Mesendoderm (in vitro differentiated cells): ENCODE measurements around the gene HSPA12B.

Experiments
- DNase-seq: peaks from one replicate; pipeline ENCODE4 v3.0.0; 2013
- H2AK5ac ChIP-seq: 2 replicates; pipeline ENCODE4 v1.6.1; 2013; ENCODE audit warnings: low read length, inconsistent platforms
- H2BK120ac ChIP-seq: 2 replicates; pipeline ENCODE4 v1.6.1; 2013; ENCODE audit warnings: low read depth, mild to moderate bottlenecking, low read length, moderate library complexity, mixed read lengths
- H2BK15ac ChIP-seq: replicated peaks from 2 replicates; pipeline ENCODE4 v1.6.1; 2013; ENCODE audit warnings: low read depth, mild to moderate bottlenecking, moderate library complexity
- H2BK5ac ChIP-seq: 2 replicates; pipeline ENCODE4 v1.6.1; 2013; ENCODE audit warnings: low read length, inconsistent platforms
- H3K18ac ChIP-seq: 2 replicates; pipeline ENCODE4 v1.6.1; 2013; ENCODE audit warnings: mild to moderate bottlenecking, low read length, mixed read lengths
- H3K23ac ChIP-seq: one replicate; pipeline ENCODE4 v1.6.1; 2013; ENCODE audit warnings: low read length
- H3K27ac ChIP-seq: 2 replicates; pipeline ENCODE4 v1.5.1; 2013; ENCODE audit warnings: low read depth, mild to moderate bottlenecking, inconsistent platforms, low read length, moderate library complexity
- H3K27me3 ChIP-seq: 2 replicates; pipeline ENCODE4 v1.6.1; 2013; ENCODE audit warnings: low read length, control low read depth, mild to moderate bottlenecking, inconsistent platforms; ENCODE audit not compliant: insufficient read depth, poor library complexity
- H3K36me3 ChIP-seq: 2 replicates; pipeline ENCODE4 v1.6.1; 2013; ENCODE audit warnings: low read length, inconsistent platforms; ENCODE audit not compliant: control insufficient read depth, insufficient read depth
- H3K4ac ChIP-seq: one replicate; pipeline ENCODE4 v1.6.1; 2013; ENCODE audit warnings: low read depth, mild to moderate bottlenecking, low read length, moderate library complexity
- H3K4me1 ChIP-seq: 2 replicates; pipeline ENCODE4 v1.6.1; 2013; ENCODE audit warnings: low read depth, low read length, inconsistent platforms; ENCODE audit not compliant: control insufficient read depth
- H3K4me2 ChIP-seq: 2 replicates; pipeline ENCODE4 v1.6.1; 2013; ENCODE audit warnings: low read length
- H3K4me3 ChIP-seq: 2 replicates; pipeline ENCODE4 v1.5.1; 2013; ENCODE audit warnings: mild to moderate bottlenecking, low read length
- H3K56ac ChIP-seq: one replicate; pipeline ENCODE4 v1.6.1; 2013; ENCODE audit warnings: low read length
- H3K79me1 ChIP-seq: 2 replicates; pipeline ENCODE4 v1.6.1; 2013; ENCODE audit warnings: low read length, inconsistent platforms
- H3K79me2 ChIP-seq: 2 replicates; pipeline ENCODE4 v1.6.1; 2013; ENCODE audit warnings: mild to moderate bottlenecking, low read length; ENCODE audit not compliant: control insufficient read depth, insufficient read depth
- H3K9ac ChIP-seq: 2 replicates; pipeline ENCODE4 v1.6.1; 2013; ENCODE audit warnings: low read length, inconsistent platforms
- H4K5ac ChIP-seq: one replicate; pipeline ENCODE4 v1.6.1; 2013; ENCODE audit warnings: low read length
- H4K8ac ChIP-seq: one replicate; pipeline ENCODE4 v1.6.1; 2013; ENCODE audit warnings: low read depth, mild to moderate bottlenecking, control low read depth, low read length, moderate library complexity
- WGBS: extraction: QIAGEN DNeasy Blood & Tissue Kit; methylation state at CpG from one replicate; pipeline ENCODE4 v1.1.7; 2013; ENCODE audit warnings: low lambda C conversion rate, missing lambda C conversion rate; ENCODE audit not compliant: insufficient coverage; ENCODE audit errors: extremely low coverage; 5-methylcytosine and 5-hydroxymethylcytosine counted together

HSPA12B gene

DNA sequence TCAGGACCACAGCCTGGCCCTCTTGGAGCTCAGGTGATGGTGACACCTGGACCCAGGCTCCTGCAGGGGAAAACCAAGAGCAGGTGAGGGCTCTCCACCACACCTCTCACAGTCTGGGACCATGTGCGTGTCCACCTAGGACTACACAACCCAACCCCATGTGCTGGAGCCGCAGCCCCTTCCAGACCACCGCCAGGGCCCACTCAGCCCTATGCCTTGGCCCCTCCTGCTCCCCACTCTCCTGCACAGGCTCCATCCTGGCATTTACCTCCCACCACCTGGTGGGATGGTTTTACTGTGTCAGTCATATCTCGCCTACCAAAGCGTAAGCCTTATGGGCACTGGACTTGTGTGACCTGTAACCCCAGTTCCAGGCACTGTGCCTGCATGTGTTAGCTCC lies 37.6 kb upstream of the HSPA12B start:
- no peak overlapping the region for H3K27ac ChIP-seq
- H2BK15ac ChIP-seq, result no peak overlapping the region
- H3K4ac ChIP-seq, result no peak overlapping the region
- no peak overlapping the region for H3K18ac ChIP-seq
- H3K79me1 ChIP-seq, result no peaks in the 10 kb centered on the region
- no peak overlapping the region for H2BK5ac ChIP-seq
- H3K4me2 ChIP-seq, result no peak overlapping the region
- no peak overlapping the region for H2AK5ac ChIP-seq
- DNase-seq, result no peak
- H3K4me3 ChIP-seq, result no peak overlapping the region
- no peak overlapping the region for H4K8ac ChIP-seq
- H3K23ac ChIP-seq, result no peak overlapping the region
- H3K27me3 ChIP-seq, result no peaks in the 10 kb centered on the region
- H4K5ac ChIP-seq, result no peak overlapping the region
- no peak overlapping the region for H3K56ac ChIP-seq
- no peaks in the 10 kb centered on the region for H3K79me2 ChIP-seq
- H3K36me3 ChIP-seq, result no peaks in the 10 kb centered on the region
- no peak overlapping the region for H2BK120ac ChIP-seq
- no CpG with 5 or more reads among the region's 5 CpGs for WGBS
- no peaks in the 10 kb centered on the region for H3K4me1 ChIP-seq
- no peak overlapping the region for H3K9ac ChIP-seq

DNA sequence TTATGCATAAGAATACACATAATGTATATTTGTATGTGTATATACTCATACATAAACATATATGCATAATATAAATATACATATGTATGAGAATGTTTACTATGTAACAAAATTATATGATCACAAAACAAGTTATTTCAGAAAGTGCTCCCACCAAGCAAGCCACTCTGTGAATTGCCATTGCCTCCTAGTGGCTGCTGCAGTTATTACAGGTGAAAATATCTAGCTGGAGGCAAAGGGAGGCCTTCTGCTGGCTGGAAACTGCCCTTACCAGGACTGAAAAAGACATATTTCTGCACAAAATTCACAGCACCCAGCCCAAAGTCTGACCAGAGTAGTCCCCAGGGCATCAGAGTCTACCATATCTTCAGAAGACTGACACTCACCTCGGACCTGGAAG lies 36.3 kb upstream of the HSPA12B start:
- Histone ChIP-seq H3K79me2 (no peaks in the 10 kb centered on the region), H3K27ac (no peak overlapping the region), H3K18ac (no peak overlapping the region), H3K36me3 (no peaks in the 10 kb centered on the region), H3K4me1 (no peaks in the 10 kb centered on the region), H3K56ac (no peak overlapping the region), H4K5ac (no peak overlapping the region), H2BK15ac (no peak overlapping the region), H2BK120ac (no peak overlapping the region), H3K79me1 (no peaks in the 10 kb centered on the region), H3K9ac (no peak overlapping the region), H4K8ac (no peak overlapping the region), H2BK5ac (no peak overlapping the region), H3K27me3 (no peaks in the 10 kb centered on the region), H3K4ac (no peak overlapping the region), H3K4me3 (no peak overlapping the region), H2AK5ac (no peak overlapping the region), H3K4me2 (no peak overlapping the region), H3K23ac (no peak overlapping the region)
- no CpG with 5 or more reads among the region's 1 CpG for WGBS
- DNase-seq, result peak; percentile 40

DNA sequence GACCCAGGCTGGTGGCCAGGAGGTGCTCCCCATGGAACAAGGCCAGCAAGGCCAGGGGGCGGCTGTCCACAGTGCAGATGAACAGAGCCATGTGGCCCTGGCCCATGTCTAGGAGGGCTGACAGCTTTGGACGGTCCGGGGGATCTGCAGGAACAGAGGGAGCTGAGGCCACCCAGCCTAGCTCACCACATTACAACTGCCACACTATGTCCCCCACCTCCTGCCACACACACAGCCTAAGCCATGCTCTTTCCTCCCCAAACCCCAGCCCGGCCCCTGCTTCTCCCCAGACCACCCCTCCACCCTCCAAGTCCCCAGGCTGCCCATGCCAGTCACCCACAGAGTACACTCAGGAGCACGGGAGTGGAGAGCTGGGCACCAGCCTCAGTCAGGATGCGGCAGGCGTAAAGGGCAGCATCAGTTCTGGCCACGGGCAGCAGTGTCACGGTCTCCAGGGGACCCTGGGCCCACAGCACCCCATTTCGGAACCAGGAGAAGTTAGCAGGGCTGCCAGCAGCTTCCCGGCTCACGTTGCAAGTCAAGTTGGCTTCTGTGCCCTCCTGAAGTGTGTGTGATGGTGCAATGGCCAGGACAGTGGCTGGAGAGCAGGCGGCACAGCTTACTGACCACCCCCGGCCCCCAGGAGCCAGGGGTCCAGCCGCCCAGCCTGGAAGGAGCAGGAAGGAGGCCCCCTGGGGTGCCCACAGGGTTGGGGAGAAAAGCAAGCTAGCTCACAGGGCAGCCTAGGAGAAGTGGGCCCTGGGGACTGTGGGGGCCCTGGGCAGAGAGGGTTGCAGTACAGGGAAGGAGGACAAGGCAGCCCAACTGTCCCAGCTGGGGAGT lies 35.5 kb upstream of the HSPA12B start:
- H2BK120ac ChIP-seq, result no peak overlapping the region
- no peaks in the 10 kb centered on the region for H3K79me1 ChIP-seq
- H3K4ac ChIP-seq, result no peak overlapping the region
- no peak overlapping the region for H3K4me2 ChIP-seq
- no peaks in the 10 kb centered on the region for H3K27me3 ChIP-seq
- no peaks in the 10 kb centered on the region for H3K36me3 ChIP-seq
- H3K9ac ChIP-seq, result no peak overlapping the region
- no peak overlapping the region for H2BK15ac ChIP-seq
- no peak overlapping the region for H2BK5ac ChIP-seq
- H3K79me2 ChIP-seq, result no peaks in the 10 kb centered on the region
- no peak overlapping the region for H3K27ac ChIP-seq
- no peak overlapping the region for H2AK5ac ChIP-seq
- no peak overlapping the region for H3K56ac ChIP-seq
- no peaks in the 10 kb centered on the region for H3K4me1 ChIP-seq
- H3K18ac ChIP-seq, result no peak overlapping the region
- no peak overlapping the region for H3K4me3 ChIP-seq
- no CpG with 5 or more reads among the region's 15 CpGs for WGBS
- H3K23ac ChIP-seq, result no peak overlapping the region
- no peak overlapping the region for H4K8ac ChIP-seq
- H4K5ac ChIP-seq, result no peak overlapping the region
- no peak for DNase-seq

DNA sequence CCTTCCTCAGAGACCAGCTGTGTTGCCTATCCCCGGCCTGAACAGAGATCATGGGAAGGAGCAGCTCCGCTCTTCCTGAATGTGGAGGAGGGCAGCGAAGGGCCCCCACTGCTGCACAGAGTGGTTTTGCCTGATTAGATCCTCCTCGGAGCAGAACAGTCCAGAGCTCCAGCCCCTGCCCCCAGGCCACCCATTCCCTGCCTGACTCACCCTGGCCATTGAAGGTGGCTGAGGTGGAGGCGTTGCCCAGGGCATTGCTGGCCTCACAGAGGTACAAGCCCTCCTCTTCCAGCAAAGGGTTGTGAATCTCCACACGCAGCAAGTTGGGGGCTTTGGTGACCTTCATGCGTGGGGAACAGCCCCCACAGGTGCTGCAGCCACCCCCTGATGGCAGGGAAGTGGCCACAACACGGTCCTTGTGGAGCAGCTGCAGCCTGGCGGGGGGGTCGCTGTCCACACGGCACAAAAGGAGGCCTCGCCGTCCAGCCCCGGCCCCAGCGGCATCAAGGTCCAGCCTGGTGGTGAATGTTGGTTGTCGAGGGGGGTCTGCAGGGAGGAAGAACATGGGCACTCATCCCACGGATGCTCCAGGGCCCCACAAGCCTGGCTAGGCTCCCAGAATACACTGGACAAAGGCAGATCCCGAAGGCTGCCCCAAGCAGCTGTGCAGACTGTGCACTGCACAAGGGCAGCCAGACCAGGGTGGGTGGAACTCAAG lies 34.7 kb upstream of the HSPA12B start:
- H3K4ac ChIP-seq, result no peak overlapping the region
- no CpG with 5 or more reads among the region's 18 CpGs for WGBS

DNA sequence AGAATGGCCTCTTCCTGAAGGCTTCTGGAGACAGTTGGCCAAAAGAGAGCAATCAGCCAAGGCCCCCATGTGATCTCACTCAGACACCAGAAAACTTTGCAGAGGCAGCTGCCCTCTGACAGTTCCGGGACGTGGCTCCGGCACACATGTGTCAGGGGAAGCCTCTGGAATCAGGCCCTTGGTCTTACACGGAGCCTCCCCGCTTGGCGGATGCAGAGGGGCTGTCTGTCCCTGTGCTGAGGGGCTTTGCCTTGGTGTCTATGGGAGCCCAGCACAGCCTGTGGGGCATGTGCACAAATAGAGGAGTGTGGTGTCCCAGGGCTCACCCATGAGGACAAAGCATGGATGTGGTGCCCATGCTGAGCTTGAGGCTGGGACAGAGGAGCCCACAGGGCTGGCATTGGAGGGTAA lies 33.9 kb upstream of the HSPA12B start:
- H3K27me3 ChIP-seq, result no peaks in the 10 kb centered on the region
- H3K36me3 ChIP-seq, result no peaks in the 10 kb centered on the region
- H3K56ac ChIP-seq, result no peak overlapping the region
- H3K4me1 ChIP-seq, result no peaks in the 10 kb centered on the region
- no peak overlapping the region for H3K4me2 ChIP-seq
- no peak overlapping the region for H2BK5ac ChIP-seq
- no peak overlapping the region for H3K4me3 ChIP-seq
- H2BK120ac ChIP-seq, result no peak overlapping the region
- H4K8ac ChIP-seq, result no peak overlapping the region
- WGBS, result no CpG with 5 or more reads among the region's 6 CpGs
- no peak overlapping the region for H2BK15ac ChIP-seq
- no peak overlapping the region for H3K18ac ChIP-seq
- no peaks in the 10 kb centered on the region for H3K79me1 ChIP-seq
- H3K9ac ChIP-seq, result no peak overlapping the region
- H3K4ac ChIP-seq, result no peak overlapping the region
- no peak overlapping the region for H4K5ac ChIP-seq
- H2AK5ac ChIP-seq, result no peak overlapping the region
- no peak for DNase-seq
- H3K79me2 ChIP-seq, result no peaks in the 10 kb centered on the region
- no peak overlapping the region for H3K23ac ChIP-seq
- H3K27ac ChIP-seq, result no peak overlapping the region

More for the DNA sequence above, 34.7 kb upstream of the HSPA12B start:
- no peak overlapping the region for H4K8ac ChIP-seq
- H4K5ac ChIP-seq, result no peak overlapping the region
- no peak overlapping the region for H3K23ac ChIP-seq
- no peak overlapping the region for H3K27ac ChIP-seq
- H3K79me1 ChIP-seq, result no peaks in the 10 kb centered on the region
- H3K4me1 ChIP-seq, result no peaks in the 10 kb centered on the region
- no peaks in the 10 kb centered on the region for H3K27me3 ChIP-seq
- no peak overlapping the region for H3K56ac ChIP-seq
- H2AK5ac ChIP-seq, result no peak overlapping the region
- no peak overlapping the region for H3K9ac ChIP-seq
- H2BK5ac ChIP-seq, result no peak overlapping the region
- no peak overlapping the region for H3K4me2 ChIP-seq
- H3K36me3 ChIP-seq, result no peaks in the 10 kb centered on the region
- H3K4me3 ChIP-seq, result no peak overlapping the region
- no peaks in the 10 kb centered on the region for H3K79me2 ChIP-seq
- no peak for DNase-seq
- H3K18ac ChIP-seq, result no peak overlapping the region
- H2BK120ac ChIP-seq, result no peak overlapping the region
- no peak overlapping the region for H2BK15ac ChIP-seq
